ENCODE measurements around the gene ZNF154.
A peak's percentile ranks its signal among the peaks of the same experiment; 100 is the strongest.

Gene ZNF154

DNA sequence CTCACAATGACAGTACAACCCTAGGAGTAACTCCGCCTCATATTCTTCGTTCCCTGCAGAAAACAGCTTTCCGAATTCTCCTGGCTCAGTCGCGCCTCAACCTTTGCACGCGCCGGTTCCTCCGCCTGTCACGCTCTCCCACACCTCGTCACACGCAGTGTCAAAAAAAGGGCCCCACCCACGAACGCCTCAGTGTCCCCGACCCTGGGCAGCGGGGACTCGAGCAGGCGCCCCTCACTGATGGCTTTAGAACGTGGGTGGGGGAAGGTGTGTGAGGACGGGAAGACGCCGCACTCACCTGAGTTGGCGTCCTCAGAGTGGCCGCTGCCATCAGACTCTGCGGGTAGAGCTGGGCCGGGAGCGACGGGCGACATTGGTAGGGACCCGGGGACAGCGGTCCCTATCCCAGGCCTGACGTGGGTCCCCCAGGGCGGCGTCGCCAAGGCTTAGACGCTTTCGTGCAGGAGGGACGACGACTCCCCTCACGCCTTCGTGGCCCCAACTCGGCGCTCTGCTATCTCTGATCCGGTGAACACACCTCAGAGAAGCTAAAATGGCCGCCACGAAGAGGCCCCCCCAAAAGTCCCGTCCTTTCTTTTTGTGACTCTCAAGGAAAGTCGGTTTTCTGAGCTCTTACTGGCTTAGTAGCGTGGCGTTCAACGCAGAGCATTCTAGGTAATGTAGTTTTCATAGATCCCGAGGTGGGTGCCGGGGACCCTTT, at the start of gene ZNF154:
Gene ZNF154 (minus strand): TSS at position 564 of the 721 bp plus-strand sequence. CDS start 233 bp downstream, at position 331.
- Histone ChIP-seq H3K4me1 (ENCODE audit: low read length) (peaks cover 10% of the 10 kb centered on the region; the same call in 1 of the 2 replicates), H3K27ac (ENCODE audit: low read length) (peak within 1 kb of the TSS; percentile 21), H3K4me3 (ENCODE audit: low read length) (peak within 1 kb of the TSS; percentile 83), H3K79me2 (ENCODE audit: low read length) (peaks cover 24% of the 10 kb centered on the region), H2AFZ (ENCODE audit: low read depth, low read length) (peak within 1 kb of the TSS; percentile 55), H3K4me2 (ENCODE audit: low read length) (peak within 1 kb of the TSS; percentile 64), H3K27me3 (ENCODE audit: low read depth, low read length) (no peaks in the 10 kb centered on the region), H3K9me3 (ENCODE audit: insufficient read depth, low read length) (no peaks in the 10 kb centered on the region), H3K9ac (ENCODE audit: low read length) (peak within 1 kb of the TSS; percentile 68), H3K36me3 (replicated peaks; ENCODE audit: low read depth, low read length) (peaks cover 23% of the 10 kb centered on the region), H4K20me1 (ENCODE audit: insufficient read depth, low read length) (no peaks in the 10 kb centered on the region)
- TF ChIP-seq EZH2phosphoT487 (IDR thresholded peaks at IDR 0.05; ENCODE audit: low read depth): no peak

DNA sequence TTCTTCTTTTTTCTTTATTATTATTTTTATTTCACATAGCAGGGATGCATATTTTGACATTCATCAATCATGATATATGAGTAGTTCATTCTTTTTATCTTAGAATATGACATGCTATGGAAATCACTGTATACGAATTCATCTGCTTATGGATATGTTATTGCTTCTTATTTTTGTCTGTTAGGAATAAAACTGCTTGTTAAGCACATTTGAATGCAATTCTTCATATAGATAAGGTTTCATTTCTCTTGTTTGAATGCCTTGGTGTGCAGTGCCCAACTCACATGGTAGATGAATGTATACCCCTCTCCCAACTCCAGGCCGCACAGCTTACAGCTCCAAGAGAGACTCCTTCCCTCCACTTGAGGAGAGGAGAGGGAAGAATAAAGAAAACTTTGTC, 48.9 kb upstream of the ZNF154 start:
- Histone ChIP-seq H3K4me2 (ENCODE audit: low read length) (no peak overlapping the region), H3K27ac (ENCODE audit: low read length) (no peak overlapping the region), H3K79me2 (ENCODE audit: low read length) (peaks cover 18% of the 10 kb centered on the region; the same call in 1 of the 2 replicates), H2AFZ (ENCODE audit: low read depth, low read length) (no peak overlapping the region), H3K9ac (ENCODE audit: low read length) (no peak overlapping the region), H3K9me3 (ENCODE audit: insufficient read depth, low read length) (no peaks in the 10 kb centered on the region), H3K4me3 (ENCODE audit: low read length) (no peak overlapping the region), H3K36me3 (replicated peaks; ENCODE audit: low read depth, low read length) (peaks cover 76% of the 10 kb centered on the region), H3K27me3 (ENCODE audit: low read depth, low read length) (no peaks in the 10 kb centered on the region), H4K20me1 (ENCODE audit: insufficient read depth, low read length) (peaks cover 5% of the 10 kb centered on the region), H3K4me1 (ENCODE audit: low read length) (no peaks in the 10 kb centered on the region)
- TF ChIP-seq, protein P1, sequence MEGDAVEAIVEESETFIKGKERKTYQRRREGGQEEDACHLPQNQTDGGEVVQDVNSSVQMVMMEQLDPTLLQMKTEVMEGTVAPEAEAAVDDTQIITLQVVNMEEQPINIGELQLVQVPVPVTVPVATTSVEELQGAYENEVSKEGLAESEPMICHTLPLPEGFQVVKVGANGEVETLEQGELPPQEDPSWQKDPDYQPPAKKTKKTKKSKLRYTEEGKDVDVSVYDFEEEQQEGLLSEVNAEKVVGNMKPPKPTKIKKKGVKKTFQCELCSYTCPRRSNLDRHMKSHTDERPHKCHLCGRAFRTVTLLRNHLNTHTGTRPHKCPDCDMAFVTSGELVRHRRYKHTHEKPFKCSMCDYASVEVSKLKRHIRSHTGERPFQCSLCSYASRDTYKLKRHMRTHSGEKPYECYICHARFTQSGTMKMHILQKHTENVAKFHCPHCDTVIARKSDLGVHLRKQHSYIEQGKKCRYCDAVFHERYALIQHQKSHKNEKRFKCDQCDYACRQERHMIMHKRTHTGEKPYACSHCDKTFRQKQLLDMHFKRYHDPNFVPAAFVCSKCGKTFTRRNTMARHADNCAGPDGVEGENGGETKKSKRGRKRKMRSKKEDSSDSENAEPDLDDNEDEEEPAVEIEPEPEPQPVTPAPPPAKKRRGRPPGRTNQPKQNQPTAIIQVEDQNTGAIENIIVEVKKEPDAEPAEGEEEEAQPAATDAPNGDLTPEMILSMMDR (IDR thresholded peaks at IDR 0.05; ENCODE audit: low read depth, low read length): no peak
- TF ChIP-seq EZH2phosphoT487 (IDR thresholded peaks at IDR 0.05; ENCODE audit: low read depth): no peak

GRCh38 chr19:57755031-57755430, 46.0 kb upstream of the ZNF154 start:
- Histone ChIP-seq H3K9ac (ENCODE audit: low read length) (no peak overlapping the region), H3K79me2 (ENCODE audit: low read length) (peaks cover 30% of the 10 kb centered on the region), H3K4me1 (ENCODE audit: low read length) (no peaks in the 10 kb centered on the region), H3K9me3 (ENCODE audit: insufficient read depth, low read length) (no peaks in the 10 kb centered on the region), H2AFZ (ENCODE audit: low read depth, low read length) (no peak overlapping the region), H3K4me2 (ENCODE audit: low read length) (no peak overlapping the region), H3K27me3 (ENCODE audit: low read depth, low read length) (no peaks in the 10 kb centered on the region), H4K20me1 (ENCODE audit: insufficient read depth, low read length) (peaks cover 5% of the 10 kb centered on the region), H3K27ac (ENCODE audit: low read length) (no peak overlapping the region), H3K4me3 (ENCODE audit: low read length) (no peak overlapping the region), H3K36me3 (replicated peaks; ENCODE audit: low read depth, low read length) (peaks cover 83% of the 10 kb centered on the region)
- TF ChIP-seq, protein P1 (IDR thresholded peaks at IDR 0.05; ENCODE audit: low read depth, low read length): no peak
- no peak for TF ChIP-seq EZH2phosphoT487 (IDR thresholded peaks at IDR 0.05; ENCODE audit: low read depth)

- Histone ChIP-seq H3K4me3 (ENCODE audit: low read length) (no peak overlapping the region), H3K4me1 (ENCODE audit: low read length) (no peaks in the 10 kb centered on the region), H3K36me3 (replicated peaks; ENCODE audit: low read depth, low read length) (peaks cover 83% of the 10 kb centered on the region), H3K79me2 (ENCODE audit: low read length) (peaks cover 38% of the 10 kb centered on the region), H3K4me2 (ENCODE audit: low read length) (no peak overlapping the region), H3K27ac (ENCODE audit: low read length) (no peak overlapping the region), H3K9ac (ENCODE audit: low read length) (no peak overlapping the region), H2AFZ (ENCODE audit: low read depth, low read length) (no peak overlapping the region), H3K9me3 (ENCODE audit: insufficient read depth, low read length) (no peaks in the 10 kb centered on the region), H3K27me3 (ENCODE audit: low read depth, low read length) (no peaks in the 10 kb centered on the region), H4K20me1 (ENCODE audit: insufficient read depth, low read length) (peaks cover 12% of the 10 kb centered on the region)
- TF ChIP-seq EZH2phosphoT487 (IDR thresholded peaks at IDR 0.05; ENCODE audit: low read depth): no peak
- TF ChIP-seq, protein P1 (IDR thresholded peaks at IDR 0.05; ENCODE audit: low read depth, low read length): no peak
These were observed 45.2 kb upstream of the ZNF154 start for GRCh38 chr19:57754091-57754673.
